Keratinocyte (primary cell): ENCODE measurements around the gene ITPR1. TPM values are rescaled to one million over a fixed set of nuclear protein-coding genes. Genes with fewer than 3 reads are reported as not detected.

ENCODE experiments used
- DNase-seq: peaks from one replicate; pipeline ENCODE4 v3.0.0-alpha.2; 2011; ENCODE audit warnings: low read depth, missing footprints, low spot score
- FAIRE-seq: peaks from 2 replicates; lab custom pipeline; 2011; peaks lifted over from hg19 to GRCh38; lab: Jason Lieb, UNC
- H2AFZ ChIP-seq: 2 replicates; pipeline ENCODE4 v1.6.0; 2012; ENCODE audit warnings: low read length, control low read depth, inconsistent platforms; ENCODE audit not compliant: control insufficient read depth
- H3K27ac ChIP-seq: 2 replicates; pipeline ENCODE4 v1.5.1; 2011; ENCODE audit warnings: low read length; ENCODE audit not compliant: control insufficient read depth, insufficient read depth
- H3K27me3 ChIP-seq: 3 replicates; pipeline ENCODE4 v1.6.0; 2011; ENCODE audit warnings: low read length; ENCODE audit not compliant: control insufficient read depth, insufficient read depth; ENCODE audit errors: extremely low read depth
- H3K36me3 ChIP-seq, 2 experiments: 2 replicates in 1 of 2; 3 replicates in 1 of 2; pipeline ENCODE4 v1.5.1; 2011; ENCODE audit warnings: low read length in 2 of 2, mild to moderate bottlenecking in 1 of 2; ENCODE audit not compliant: control insufficient read depth in 2 of 2, insufficient read depth in 2 of 2; ENCODE audit errors: extremely low read depth in 1 of 2
- H3K4me1 ChIP-seq: 3 replicates; pipeline ENCODE4 v1.5.1; 2011; ENCODE audit warnings: low read length; ENCODE audit not compliant: control insufficient read depth, insufficient read depth; ENCODE audit errors: extremely low read depth
- H3K4me2 ChIP-seq: 3 replicates; pipeline ENCODE4 v1.6.0; 2011; ENCODE audit warnings: low read depth, low read length; ENCODE audit not compliant: control insufficient read depth, insufficient read depth; ENCODE audit errors: extremely low read depth
- H3K4me3 ChIP-seq, 3 experiments: fragments of 200-600 bp in 1 of 3; sonication (generic) in 1 of 3; 2 replicates in 2 of 3; 3 replicates in 1 of 3; pipeline ENCODE4 v1.5.1; 2011 to 2016; ENCODE audit warnings: low read length in 3 of 3, mild to moderate bottlenecking in 3 of 3, control low read depth in 2 of 3, inconsistent platforms in 1 of 3, low read depth in 1 of 3, mixed read lengths in 1 of 3, mixed run types in 1 of 3, moderate library complexity in 1 of 3; ENCODE audit not compliant: control insufficient read depth in 2 of 3, insufficient read depth in 2 of 3; ENCODE audit errors: extremely low read depth in 1 of 3
- H3K79me2 ChIP-seq: 2 replicates; pipeline ENCODE4 v1.6.0; 2012; ENCODE audit warnings: low read length; ENCODE audit not compliant: control insufficient read depth, insufficient read depth
- H3K9ac ChIP-seq: 3 replicates; pipeline ENCODE4 v1.6.0; 2011; ENCODE audit warnings: low read length; ENCODE audit not compliant: control insufficient read depth, insufficient read depth; ENCODE audit errors: extremely low read depth
- H3K9me1 ChIP-seq: 3 replicates; pipeline ENCODE4 v1.6.0; 2011; ENCODE audit warnings: low read length; ENCODE audit not compliant: control insufficient read depth, insufficient read depth; ENCODE audit errors: extremely low read depth
- H3K9me3 ChIP-seq: 2 replicates; pipeline ENCODE4 v1.5.1; 2012; ENCODE audit warnings: low read depth, low read length; ENCODE audit not compliant: control insufficient read depth
- H4K20me1 ChIP-seq: 3 replicates; pipeline ENCODE4 v1.6.0; 2011; ENCODE audit warnings: low read length; ENCODE audit not compliant: control insufficient read depth, insufficient read depth; ENCODE audit errors: extremely low read depth
- EZH2 ChIP-seq: IDR thresholded peaks from one replicate; pipeline ENCODE4 v1.6.1; 2012; ENCODE audit warnings: inconsistent platforms, mild to moderate bottlenecking, low read length, moderate library complexity
- dilution Hi-C: fragments of 300-500 bp; cut with MboI; formaldehyde crosslinking; loops from one replicate; pipeline ENCODE4 v1.7.0; 2020; ENCODE audit warnings: low sequenced_read_pairs; ENCODE audit not compliant: extremely low pct_ligation_motif_present
- polyA plus RNA-seq, 5 experiments: library from polyadenylated mRNA; depleted of rRNA in 3 of 5; stranded (reverse) in 3 of 5; stranded (forward) in 1 of 5; unstranded in 1 of 5; fragments of >200 nt; gene quantifications; 1 replicate in 1 of 5; 2 replicates in 3 of 5; 3 replicates in 1 of 5; pipeline versions ENCODE4 v1.2.1 to v1.2.3, GENCODE V29; 2011 to 2012; ENCODE audit warnings: missing spikeins in 2 of 5, low read depth in 1 of 5, low replicate concordance in 1 of 5
- TF ChIP-seq, protein P1 (sequence below), 3 experiments: IDR thresholded peaks in 1 of 3; conservative IDR thresholded peaks in 1 of 3; optimal IDR thresholded peaks in 1 of 3; 2 replicates in 2 of 3; 3 replicates in 1 of 3; pipeline versions ENCODE3 to v1.5.1; 2011; ENCODE audit warnings: low read length in 3 of 3, mild to moderate bottlenecking in 3 of 3, moderate library complexity in 2 of 3, control low read depth in 1 of 3, inconsistent platforms in 1 of 3; ENCODE audit not compliant: insufficient read depth in 2 of 3; ENCODE audit errors: extremely low read depth in 1 of 3

ITPR1 gene
- polyA plus RNA-seq, 1 donor (not counting 4 experiments of a cell fraction or from before 2014, with no cell fraction given) = 3.5 TPM

DNA sequence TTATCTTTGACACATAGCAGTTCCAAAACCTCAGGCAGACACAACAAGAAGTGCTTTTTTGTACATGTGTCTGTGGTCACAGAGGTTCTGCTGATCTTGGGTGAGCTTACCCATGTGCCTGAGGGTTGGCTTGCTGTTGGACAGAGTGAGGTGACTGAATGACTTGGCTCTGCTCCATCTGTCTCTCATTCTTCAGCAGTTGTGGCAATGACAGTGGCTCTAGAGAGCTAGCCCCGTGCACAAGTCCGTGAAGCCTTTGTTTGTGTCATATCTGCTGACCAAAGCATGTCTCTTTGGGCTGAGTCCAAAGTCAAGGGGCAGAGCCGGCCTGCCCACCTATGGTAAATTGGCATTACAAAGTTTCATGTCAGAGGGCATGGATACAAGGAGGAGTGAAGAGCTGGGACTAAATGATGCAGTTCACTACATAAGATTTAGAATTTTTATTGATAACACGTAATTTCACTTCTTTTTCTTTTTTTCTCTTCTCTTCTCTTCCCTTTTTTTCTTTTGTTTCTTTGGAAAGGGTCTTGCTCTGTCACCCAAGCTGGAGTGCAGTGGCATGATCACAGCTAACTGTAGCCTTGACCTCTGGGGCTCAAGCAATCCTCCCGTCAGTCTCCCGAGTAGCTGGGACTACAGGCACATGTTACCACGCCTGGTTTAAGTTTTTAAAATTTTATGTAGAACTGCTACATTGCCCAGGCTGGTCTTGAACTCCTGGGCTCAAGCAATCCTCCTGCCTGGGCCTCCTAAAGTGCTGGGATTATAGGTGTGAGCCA, 77.9 kb downstream of the ITPR1 start:
- dilution Hi-C loops = no loop called here
- no peaks in the 10 kb centered on the region for H3K36me3 ChIP-seq
- FAIRE-seq (no peak), DNase-seq (no peak)
- no peaks in the 10 kb centered on the region for H3K27me3 ChIP-seq
- H3K79me2 ChIP-seq = no peaks in the 10 kb centered on the region
- no peak overlapping the region for H2AFZ ChIP-seq
- no peak overlapping the region for H3K4me3 ChIP-seq
- no peaks in the 10 kb centered on the region for H3K9me3 ChIP-seq
- no peak overlapping the region for H3K9ac ChIP-seq
- no peaks in the 10 kb centered on the region for H3K9me1 ChIP-seq
- no peaks in the 10 kb centered on the region for H4K20me1 ChIP-seq
- H3K4me2 ChIP-seq = no peak overlapping the region
- no peak for TF ChIP-seq EZH2
- TF ChIP-seq, protein P1, sequence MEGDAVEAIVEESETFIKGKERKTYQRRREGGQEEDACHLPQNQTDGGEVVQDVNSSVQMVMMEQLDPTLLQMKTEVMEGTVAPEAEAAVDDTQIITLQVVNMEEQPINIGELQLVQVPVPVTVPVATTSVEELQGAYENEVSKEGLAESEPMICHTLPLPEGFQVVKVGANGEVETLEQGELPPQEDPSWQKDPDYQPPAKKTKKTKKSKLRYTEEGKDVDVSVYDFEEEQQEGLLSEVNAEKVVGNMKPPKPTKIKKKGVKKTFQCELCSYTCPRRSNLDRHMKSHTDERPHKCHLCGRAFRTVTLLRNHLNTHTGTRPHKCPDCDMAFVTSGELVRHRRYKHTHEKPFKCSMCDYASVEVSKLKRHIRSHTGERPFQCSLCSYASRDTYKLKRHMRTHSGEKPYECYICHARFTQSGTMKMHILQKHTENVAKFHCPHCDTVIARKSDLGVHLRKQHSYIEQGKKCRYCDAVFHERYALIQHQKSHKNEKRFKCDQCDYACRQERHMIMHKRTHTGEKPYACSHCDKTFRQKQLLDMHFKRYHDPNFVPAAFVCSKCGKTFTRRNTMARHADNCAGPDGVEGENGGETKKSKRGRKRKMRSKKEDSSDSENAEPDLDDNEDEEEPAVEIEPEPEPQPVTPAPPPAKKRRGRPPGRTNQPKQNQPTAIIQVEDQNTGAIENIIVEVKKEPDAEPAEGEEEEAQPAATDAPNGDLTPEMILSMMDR (optimal IDR thresholded peaks at IDR 0.05 in 1 of 3, IDR thresholded peaks at IDR 0.05 in 1 of 3, conservative IDR thresholded peaks at IDR 0.05 in 1 of 3; ENCODE audit: extremely low read depth in 1 of 3, insufficient read depth in 2 of 3, low read length in 3 of 3) = no peak
- no peak overlapping the region for H3K27ac ChIP-seq
- H3K4me1 ChIP-seq = no peaks in the 10 kb centered on the region

GRCh38 chr3:4571690-4572334, 78.7 kb downstream of the ITPR1 start:
- H3K79me2 ChIP-seq = no peaks in the 10 kb centered on the region
- H2AFZ ChIP-seq = no peak overlapping the region
- H4K20me1 ChIP-seq = no peaks in the 10 kb centered on the region
- H3K4me1 ChIP-seq = no peaks in the 10 kb centered on the region
- no peaks in the 10 kb centered on the region for H3K27me3 ChIP-seq
- no peaks in the 10 kb centered on the region for H3K9me3 ChIP-seq
- FAIRE-seq = no peak
- no peak for TF ChIP-seq EZH2
- TF ChIP-seq, protein P1 (optimal IDR thresholded peaks at IDR 0.05 in 1 of 3, IDR thresholded peaks at IDR 0.05 in 1 of 3, conservative IDR thresholded peaks at IDR 0.05 in 1 of 3; ENCODE audit: extremely low read depth in 1 of 3, insufficient read depth in 2 of 3, low read length in 3 of 3) = no peak
- H3K4me2 ChIP-seq = no peak overlapping the region
- DNase-seq = no peak
- H3K9ac ChIP-seq = no peak overlapping the region
- no peaks in the 10 kb centered on the region for H3K36me3 ChIP-seq
- H3K27ac ChIP-seq = no peak overlapping the region
- dilution Hi-C loops = no loop called here
- no peak overlapping the region for H3K4me3 ChIP-seq
- H3K9me1 ChIP-seq = no peaks in the 10 kb centered on the region
